Measurements from ENCODE around the gene HNRNPUL2. TPM values are rescaled to one million over a fixed set of nuclear protein-coding genes. Genes with fewer than 3 reads are reported as not detected.
A peak's percentile ranks its signal among the peaks of the same experiment; 100 is the strongest.

HNRNPUL2 gene
- total and polyA plus RNA-seq, 10 of the 15 experiments (the other 5 are each of a cell fraction or from before 2014, with no cell fraction given), result 1.6 to 72.2 (median 14.9) TPM

- no peak for TF ChIP-seq PBX3 (IDR thresholded peaks at IDR 0.05; ENCODE audit: insufficient replicate concordance, low read depth, low read length)
- 0 out of 2 replicates have a peak, but pooled peaks have one; percentile 20 for TF ChIP-seq TCF3 (IDR thresholded peaks at IDR 0.05; ENCODE audit: borderline replicate concordance, insufficient read depth, low read depth, low read length)
- peak; percentile 78 for TF ChIP-seq POLR2A (IDR thresholded peaks at IDR 0.05; ENCODE audit: low read depth, low read length)
- no peak for TF ChIP-seq SUPT20H (IDR thresholded peaks at IDR 0.05; ENCODE audit: borderline replicate concordance, control insufficient read depth, low read depth, low read length)
- TF ChIP-seq NR2C2 (IDR thresholded peaks at IDR 0.05; ENCODE audit: borderline replicate concordance, control insufficient read depth, insufficient read length, low read depth), result no peak
- no peak for TF ChIP-seq KAT2A (conservative IDR thresholded peaks at IDR 0.05; ENCODE audit: control insufficient read depth, low read depth, low read length)
- TF ChIP-seq ATF7 (IDR thresholded peaks at IDR 0.05; ENCODE audit: low read depth), result no peak
- TF ChIP-seq, protein P1, sequence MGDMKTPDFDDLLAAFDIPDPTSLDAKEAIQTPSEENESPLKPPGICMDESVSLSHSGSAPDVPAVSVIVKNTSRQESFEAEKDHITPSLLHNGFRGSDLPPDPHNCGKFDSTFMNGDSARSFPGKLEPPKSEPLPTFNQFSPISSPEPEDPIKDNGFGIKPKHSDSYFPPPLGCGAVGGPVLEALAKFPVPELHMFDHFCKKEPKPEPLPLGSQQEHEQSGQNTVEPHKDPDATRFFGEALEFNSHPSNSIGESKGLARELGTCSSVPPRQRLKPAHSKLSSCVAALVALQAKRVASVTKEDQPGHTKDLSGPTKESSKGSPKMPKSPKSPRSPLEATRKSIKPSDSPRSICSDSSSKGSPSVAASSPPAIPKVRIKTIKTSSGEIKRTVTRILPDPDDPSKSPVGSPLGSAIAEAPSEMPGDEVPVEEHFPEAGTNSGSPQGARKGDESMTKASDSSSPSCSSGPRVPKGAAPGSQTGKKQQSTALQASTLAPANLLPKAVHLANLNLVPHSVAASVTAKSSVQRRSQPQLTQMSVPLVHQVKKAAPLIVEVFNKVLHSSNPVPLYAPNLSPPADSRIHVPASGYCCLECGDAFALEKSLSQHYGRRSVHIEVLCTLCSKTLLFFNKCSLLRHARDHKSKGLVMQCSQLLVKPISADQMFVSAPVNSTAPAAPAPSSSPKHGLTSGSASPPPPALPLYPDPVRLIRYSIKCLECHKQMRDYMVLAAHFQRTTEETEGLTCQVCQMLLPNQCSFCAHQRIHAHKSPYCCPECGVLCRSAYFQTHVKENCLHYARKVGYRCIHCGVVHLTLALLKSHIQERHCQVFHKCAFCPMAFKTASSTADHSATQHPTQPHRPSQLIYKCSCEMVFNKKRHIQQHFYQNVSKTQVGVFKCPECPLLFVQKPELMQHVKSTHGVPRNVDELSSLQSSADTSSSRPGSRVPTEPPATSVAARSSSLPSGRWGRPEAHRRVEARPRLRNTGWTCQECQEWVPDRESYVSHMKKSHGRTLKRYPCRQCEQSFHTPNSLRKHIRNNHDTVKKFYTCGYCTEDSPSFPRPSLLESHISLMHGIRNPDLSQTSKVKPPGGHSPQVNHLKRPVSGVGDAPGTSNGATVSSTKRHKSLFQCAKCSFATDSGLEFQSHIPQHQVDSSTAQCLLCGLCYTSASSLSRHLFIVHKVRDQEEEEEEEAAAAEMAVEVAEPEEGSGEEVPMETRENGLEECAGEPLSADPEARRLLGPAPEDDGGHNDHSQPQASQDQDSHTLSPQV (IDR thresholded peaks at IDR 0.05), result no peak
- no peak for TF ChIP-seq TCF7 (IDR thresholded peaks at IDR 0.05; ENCODE audit: borderline replicate concordance)
- 0 out of 2 replicates have a peak, but pooled peaks have one; percentile 67 for TF ChIP-seq SMARCA5 (IDR thresholded peaks at IDR 0.05)
- no peak for TF ChIP-seq SUZ12 (IDR thresholded peaks at IDR 0.05; ENCODE audit: unreplicated experiment)
- TF ChIP-seq HDAC2 (IDR thresholded peaks at IDR 0.05), result no peak
- no peak for TF ChIP-seq ZNF217 (IDR thresholded peaks at IDR 0.05)
- no peak for TF ChIP-seq ETV6 (conservative IDR thresholded peaks at IDR 0.05 in 1 of 2, IDR thresholded peaks at IDR 0.05 in 1 of 2; ENCODE audit: borderline replicate concordance in 1 of 2, low read depth in 1 of 2)
- no peak for TF ChIP-seq CBFB (IDR thresholded peaks at IDR 0.05; ENCODE audit: low read depth)
- no peak for TF ChIP-seq NFYA (IDR thresholded peaks at IDR 0.05; ENCODE audit: borderline replicate concordance, low read depth, low read length)
- no peak for TF ChIP-seq BRCA1 (IDR thresholded peaks at IDR 0.05; ENCODE audit: low read depth, low read length)
- TF ChIP-seq, protein P2, sequence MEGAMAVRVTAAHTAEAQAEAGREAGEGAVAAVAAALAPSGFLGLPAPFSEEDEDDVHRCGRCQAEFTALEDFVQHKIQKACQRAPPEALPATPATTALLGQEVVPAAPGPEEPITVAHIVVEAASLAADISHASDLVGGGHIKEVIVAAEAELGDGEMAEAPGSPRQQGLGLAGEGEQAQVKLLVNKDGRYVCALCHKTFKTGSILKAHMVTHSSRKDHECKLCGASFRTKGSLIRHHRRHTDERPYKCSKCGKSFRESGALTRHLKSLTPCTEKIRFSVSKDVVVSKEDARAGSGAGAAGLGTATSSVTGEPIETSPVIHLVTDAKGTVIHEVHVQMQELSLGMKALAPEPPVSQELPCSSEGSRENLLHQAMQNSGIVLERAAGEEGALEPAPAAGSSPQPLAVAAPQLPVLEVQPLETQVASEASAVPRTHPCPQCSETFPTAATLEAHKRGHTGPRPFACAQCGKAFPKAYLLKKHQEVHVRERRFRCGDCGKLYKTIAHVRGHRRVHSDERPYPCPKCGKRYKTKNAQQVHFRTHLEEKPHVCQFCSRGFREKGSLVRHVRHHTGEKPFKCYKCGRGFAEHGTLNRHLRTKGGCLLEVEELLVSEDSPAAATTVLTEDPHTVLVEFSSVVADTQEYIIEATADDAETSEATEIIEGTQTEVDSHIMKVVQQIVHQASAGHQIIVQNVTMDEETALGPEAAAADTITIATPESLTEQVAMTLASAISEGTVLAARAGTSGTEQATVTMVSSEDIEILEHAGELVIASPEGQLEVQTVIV (IDR thresholded peaks at IDR 0.05; ENCODE audit: borderline replicate concordance, partially characterized antibody), result no peak
- TF ChIP-seq POLR2AphosphoS5 (IDR thresholded peaks at IDR 0.05; ENCODE audit: low read length), result no peak; the same call in 1 of the 2 replicates
- TF ChIP-seq MEF2B (IDR thresholded peaks at IDR 0.05; ENCODE audit: partially characterized antibody, poor library complexity, severe bottlenecking), result peak; percentile 77
- no peak for TF ChIP-seq RELA (IDR thresholded peaks at IDR 0.05; ENCODE audit: borderline replicate concordance, partially characterized antibody)
- no peak for TF ChIP-seq CBX5 (IDR thresholded peaks at IDR 0.05; ENCODE audit: low read depth)
Observed at GRCh38 chr11:62705880-62706849, 21.1 kb downstream of the HNRNPUL2 start (continued).

Measured in GM12878 (cell line).